ENCODE data around the gene FOXP1.
"Not testable (repeated sequence)": the region's sequence is repeated elsewhere in the genome, so short reads cannot be mapped to it uniquely, and the experiment has no call there.

The FOXP1 gene

DNA sequence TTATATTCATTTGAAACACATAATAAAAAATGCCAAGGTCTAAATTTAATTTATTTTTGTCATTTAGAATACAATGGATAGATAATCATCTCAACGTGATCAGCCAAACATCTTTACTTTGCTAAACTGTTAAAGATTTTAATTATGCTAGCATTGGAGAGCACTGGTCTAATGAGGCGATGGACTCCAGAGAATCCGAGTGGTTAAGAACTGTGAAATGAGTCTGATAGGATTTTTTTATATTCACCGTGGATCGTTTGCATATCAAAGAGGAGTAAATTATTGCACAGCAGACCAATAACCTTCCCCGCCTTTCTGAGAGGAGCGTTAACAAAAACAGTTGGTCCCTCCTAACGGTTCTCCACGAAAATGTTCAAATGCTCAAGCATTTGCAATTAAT lies 540.8 kb downstream of the FOXP1 start:
- no peak for DNase-seq

DNA sequence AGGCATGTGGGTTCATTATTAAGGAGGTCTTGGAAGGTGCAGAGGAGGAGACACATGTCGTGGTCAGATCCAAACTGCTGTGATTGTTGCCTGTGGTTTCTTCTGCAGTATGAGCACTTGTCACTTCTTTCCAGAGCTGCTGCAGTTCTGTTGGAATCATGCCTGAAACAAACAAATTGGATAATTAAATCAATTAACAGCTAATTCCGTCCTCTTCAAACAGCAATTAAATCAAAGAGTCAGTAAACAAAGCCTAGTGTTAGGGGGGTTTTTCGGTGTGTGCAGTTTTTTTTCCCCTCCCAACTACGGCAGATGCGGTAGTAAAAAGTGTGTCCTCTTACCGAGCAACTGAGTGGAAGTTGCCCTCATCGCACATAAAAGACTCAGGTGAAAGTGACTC lies 542.2 kb downstream of the FOXP1 start:
- DNase-seq = no peak

DNA sequence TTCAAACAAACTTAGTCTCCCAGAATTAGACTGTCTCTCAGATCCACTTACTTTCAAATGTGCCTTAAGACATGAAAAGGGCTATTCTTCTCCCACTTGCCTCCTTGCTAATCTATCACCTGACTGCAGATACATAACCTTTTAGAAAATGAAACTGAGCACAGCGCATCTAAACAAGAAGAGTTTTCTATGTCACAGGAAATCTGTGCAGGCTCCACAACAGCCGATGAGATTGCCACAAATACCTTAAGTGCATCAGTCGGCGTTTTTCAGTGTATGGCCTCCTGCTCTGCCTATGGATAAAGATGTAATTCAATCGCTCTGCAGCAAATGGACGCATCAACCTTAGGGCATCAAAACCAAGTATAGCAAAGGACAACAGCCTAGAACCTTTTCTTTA lies 544.2 kb downstream of the FOXP1 start:
- no peak for DNase-seq

DNA sequence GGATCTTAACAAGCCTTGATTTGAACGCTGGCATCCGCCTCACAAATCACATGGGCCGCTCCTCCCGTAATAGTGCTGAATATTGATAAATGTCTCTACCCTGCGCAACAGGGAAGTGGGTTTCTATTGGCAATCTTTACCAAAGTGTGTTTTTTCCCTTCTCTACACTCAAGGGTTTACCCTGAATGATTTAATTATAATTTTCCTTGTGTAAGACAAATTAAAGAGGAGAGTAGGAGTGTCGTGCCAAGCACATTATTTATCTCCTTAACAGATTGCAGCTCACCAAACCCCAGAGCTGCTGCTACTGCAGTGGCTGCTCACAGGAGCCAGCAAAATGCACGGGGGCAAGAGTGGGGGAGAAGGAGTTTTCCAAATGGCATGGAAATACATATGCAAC lies 545.8 kb downstream of the FOXP1 start:
- no peak for DNase-seq

DNA sequence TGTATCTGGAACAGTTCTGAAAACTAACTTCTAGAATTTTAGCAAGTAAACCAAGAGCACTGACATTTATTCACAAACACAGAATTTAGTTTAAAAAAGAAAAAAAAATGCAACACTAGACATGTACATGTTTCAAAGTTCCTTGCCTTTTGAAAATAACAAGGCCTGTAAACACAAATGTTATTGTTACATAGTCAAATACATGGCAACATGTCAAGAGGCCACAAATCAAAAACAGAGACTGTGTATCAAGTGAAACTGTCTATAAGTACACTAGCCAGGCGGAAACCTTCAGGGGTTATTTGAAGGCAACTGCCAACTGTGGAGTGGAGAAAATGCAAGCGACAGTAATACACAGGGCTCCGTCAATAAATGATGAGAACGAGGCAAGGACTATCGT lies 547.6 kb downstream of the FOXP1 start:
- no peak for DNase-seq

DNA sequence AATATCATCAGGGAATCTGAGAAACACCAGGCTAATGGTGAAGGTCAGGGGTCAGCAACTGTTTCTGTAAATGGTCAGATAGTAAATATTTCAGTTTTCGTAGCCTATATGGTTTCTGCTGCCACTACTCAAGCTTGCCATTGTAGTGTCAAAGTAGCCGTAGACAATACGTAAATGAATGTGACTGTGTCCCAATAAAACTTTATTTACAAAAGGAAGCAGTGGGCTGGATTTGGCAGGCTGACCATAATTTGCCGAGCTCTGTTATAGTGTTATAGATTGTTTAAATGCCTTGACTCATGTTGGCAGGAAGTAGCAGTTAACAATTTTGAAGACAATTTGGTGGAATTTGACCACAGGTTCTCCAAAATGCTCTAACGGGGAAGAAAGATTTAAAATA lies 548.2 kb downstream of the FOXP1 start:
- DNase-seq = no peak

DNA sequence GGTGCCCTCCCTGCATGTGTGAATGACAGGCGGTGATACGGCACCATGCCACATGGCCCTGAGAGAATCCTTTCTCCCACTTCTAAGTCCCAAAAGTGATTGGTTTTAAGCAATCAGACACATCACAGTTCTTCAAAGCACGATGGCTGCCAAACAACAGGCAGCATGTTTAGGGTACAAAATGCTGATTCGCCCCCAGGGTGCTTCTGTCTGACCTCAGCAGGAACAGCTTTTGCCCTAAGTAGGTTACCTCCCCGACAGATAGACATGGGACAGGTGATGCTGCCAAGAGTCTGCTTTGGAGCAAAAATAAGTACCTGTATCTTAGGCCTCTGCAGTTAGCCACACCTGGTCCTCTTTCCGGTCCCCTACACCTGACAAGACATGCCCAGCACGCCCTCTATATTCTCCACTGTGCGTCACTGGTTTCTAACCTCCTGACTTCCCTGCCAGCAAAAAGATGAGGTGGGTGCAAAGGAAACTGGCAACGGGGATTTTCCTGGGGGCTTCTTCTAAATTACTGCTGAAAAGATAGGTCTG lies 549.8 kb downstream of the FOXP1 start:
- DNase-seq = no peak

DNA sequence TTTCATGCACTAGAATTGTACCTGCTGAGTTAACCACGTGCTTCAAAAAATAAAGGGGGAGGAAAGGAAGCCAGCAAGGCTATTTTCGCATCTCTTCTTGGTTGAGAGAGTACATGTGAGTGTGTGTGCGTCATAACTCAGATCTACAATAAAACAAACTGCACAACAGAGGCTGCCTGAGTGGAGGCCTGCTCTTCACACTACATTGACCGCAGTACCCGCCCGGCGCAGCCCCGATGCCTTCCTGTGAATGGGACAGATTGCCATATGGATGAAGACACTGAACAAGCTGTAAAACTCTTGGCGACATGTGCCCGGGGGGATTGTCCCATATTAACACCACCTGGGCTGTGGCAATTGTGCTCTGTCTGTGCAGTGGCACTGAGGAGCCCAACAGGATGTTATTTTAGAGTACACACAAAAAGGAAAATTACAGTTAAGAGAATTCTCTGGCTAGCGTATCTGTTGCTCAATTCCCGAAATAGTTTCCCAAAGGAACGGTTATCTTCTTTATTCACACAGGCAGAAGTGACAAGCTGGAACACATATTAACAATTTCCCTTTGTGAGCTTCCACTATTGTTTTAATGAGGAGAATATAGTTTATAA lies 551.5 kb downstream of the FOXP1 start:
- no peak for DNase-seq

DNA sequence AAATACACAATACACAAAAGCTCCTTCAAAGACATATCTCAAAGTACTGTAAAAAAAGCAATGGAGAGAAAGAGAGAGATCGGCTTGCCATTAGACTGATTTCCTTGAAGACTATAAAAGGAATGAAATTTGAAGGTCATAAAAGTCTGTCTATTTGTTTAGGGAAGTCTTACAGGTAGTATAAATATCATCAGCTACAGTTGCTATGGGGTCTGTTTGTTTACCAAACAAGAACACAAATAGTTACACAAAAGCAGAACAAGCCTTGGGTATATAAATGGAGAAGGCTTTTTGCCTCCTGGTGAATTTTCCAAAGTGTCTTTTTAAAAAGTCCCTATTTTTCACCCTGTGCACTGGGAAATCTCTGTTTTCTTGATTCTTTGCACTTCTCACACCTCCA lies 552.3 kb downstream of the FOXP1 start:
- DNase-seq = no peak

DNA sequence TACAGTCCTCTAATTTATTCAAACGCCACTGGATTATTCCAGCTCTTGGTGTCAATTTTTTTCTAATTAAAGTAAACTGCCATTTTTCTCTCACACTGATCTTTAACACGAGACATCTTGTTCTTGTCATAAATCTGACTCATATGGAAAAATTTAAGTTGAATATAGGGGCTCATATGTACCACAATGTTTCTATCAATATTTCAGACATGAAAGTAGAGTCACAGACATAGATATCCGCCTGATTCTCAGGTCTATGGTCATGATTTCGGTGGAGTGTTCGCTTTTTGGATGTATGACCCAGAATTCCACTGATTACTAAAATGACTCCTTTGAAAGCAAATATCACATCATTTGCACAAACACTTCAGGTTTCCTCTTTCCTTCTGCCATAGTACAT lies 552.8 kb downstream of the FOXP1 start:
- no peak for DNase-seq

DNA sequence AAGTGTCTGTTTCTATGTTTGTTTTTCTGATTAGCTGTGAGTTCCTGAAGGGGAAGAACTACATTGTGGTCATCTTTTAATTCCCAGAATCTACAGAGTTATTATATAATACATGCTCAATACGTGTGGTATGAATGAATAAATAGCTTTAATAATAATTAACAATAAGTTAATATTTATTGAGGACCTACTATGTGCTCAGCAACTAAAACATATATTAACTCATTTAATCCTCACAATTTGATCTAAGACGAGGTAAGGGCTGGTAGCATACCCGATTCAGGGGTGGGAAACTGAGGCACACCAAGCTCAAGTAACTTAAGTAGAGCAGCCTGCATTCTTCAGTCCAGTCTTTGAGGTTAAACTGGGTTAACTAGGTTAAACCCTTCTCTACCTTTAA lies 553.8 kb downstream of the FOXP1 start:
- no peak for DNase-seq

DNA sequence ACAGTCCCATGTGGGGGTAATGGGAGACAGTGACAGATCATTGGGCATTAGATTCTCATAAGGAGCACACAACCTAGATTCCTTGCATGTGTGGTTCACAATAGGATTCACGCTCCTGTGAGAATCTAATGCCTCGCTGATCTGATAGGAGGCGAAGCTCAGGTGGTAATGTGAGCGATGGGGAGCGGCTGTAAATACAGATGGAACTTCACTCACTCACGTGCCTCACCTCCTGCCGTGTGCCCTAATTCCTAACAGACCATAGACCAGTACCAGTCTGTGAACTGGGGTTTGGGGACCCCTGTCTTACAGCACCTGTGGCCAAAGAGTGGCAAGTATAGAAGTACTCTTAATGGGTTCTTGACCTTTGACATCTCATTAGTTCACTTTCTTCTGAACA lies 554.7 kb downstream of the FOXP1 start:
- no peak for DNase-seq

DNA sequence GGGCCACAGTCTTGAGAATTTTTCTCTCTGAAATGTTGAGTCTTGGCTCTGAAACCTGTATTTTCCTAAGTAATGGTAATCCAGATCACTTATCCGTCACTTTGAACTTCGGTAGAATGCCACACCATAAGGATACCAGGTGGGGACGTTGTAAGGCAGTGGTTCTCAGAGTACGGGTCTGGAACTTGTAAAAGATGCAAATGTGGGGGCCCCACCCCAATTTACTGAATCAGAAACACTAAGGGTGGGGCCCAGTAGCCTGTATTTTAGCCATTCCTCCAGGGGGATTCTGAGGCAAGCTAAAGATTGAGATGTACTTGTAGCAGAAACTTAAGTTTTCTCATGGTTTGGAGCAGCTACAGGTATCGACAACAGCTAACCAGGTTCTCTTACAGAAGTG lies 555.3 kb downstream of the FOXP1 start:
- DNase-seq = no peak

DNA sequence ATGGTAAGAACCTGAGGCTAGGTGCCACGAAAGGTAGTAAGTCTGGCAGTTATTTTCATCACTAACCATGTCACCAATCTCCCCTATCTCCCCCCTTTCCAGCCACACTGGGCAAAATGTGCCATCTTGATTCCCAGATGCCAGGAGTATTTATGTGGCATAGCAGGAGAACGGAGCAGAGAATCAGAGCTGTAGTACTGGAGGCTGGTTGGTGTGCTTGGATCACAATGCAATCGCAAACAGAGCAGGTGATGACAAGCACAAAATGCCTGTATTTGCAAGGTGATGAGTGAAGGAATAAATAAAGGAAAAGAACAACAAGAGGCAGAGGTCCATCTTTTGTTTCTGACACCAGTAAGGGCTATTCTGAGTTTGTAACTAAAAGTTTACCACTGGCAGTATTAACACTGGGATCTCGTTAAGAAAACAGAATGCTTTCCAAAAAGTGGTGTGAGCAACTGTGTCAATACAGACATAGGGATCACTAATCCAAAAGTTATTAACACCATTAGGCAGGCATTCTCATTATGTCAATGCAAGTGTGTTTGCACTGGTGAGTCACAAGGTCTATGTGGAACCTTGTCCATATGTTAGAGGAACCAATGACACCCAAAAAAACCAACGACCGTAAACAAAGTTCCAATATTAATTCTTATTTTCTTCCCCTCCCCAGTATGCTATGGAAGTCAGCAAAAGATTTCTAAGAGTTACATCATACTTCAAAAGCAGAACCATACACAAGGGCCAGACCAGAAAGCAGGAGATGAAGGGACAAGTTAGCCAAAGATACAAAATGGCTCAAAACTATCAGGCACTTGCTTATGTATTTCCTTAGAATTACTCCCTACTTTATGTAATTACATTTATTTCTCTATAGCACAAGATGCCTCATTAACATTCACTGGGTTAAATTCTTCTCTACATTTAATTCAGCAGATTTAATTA lies 556.6 kb downstream of the FOXP1 start:
- no peak for DNase-seq

DNA sequence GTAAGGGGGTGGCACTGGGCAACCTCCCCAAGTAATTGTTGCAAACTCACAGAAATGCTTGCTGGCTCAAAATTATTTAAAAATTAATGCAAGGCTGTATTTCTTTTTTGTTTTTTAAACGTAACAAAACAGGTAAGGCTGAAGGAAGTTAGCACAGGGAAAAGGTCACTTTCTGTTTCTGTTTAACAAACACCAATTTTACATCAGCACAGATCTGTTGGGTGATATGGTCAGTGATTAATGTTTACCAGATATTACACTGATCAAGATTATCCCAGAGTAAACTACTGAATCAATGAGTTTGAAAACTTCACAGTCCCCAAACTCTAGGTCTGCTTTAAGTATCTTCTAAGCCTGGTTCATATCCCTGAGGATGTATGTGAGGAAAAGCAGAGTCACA lies 558.0 kb downstream of the FOXP1 start:
- DNase-seq = no peak

DNA sequence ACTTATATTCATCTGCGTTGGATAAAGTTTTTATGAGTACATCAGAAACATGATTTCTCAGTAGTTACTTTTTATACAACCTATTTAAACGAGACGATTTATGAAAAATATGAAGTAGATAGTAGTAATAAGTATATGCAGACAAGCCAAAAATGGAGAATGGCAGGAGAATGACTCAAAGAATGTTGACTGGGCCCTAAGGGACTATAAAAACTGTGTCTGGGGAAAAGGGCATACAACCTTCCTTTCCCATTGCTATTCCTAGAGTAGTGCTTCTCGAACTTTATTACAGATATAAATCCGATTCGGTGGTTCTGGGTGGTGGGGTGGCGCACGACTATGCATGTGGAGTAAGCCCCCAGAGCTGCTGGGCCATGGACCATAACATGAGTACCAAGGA lies 558.5 kb downstream of the FOXP1 start:
- DNase-seq = no peak

DNA sequence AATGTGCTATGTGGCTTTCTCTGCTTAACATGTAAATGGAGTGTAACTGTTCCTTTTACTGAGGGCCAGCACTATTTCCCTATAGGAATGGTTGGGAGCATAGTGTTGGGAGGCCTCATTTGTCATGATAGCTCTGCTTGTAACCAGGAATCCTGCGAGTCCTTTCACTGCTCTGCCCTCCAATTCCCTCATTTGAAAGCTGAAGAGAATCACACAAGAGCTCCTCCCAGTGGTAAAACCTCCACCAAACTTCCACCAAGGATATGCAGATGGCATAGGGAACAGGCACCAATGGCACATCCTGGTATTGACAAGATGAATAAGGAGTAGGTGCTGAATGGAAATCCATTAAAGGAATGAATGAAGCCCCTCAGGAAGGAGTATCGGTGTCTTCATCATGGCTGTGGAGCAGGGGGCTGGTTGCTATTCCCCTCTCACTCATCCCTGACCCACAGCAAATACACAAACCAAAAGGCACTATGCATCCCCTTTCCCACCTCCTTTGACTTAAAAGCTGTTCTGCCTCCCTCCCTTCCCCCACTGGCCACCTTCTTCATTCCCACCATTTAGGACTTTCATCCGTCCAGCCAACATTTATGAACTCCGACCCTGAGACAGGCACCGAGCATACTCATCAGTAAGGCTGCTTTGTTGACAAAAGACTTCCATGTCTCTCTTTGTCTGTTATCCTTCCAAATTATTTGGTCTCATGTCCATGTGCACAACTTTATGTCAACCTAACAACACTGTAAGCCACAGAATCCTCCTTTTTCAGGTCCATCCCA lies 560.8 kb downstream of the FOXP1 start:
- no peak for DNase-seq

DNA sequence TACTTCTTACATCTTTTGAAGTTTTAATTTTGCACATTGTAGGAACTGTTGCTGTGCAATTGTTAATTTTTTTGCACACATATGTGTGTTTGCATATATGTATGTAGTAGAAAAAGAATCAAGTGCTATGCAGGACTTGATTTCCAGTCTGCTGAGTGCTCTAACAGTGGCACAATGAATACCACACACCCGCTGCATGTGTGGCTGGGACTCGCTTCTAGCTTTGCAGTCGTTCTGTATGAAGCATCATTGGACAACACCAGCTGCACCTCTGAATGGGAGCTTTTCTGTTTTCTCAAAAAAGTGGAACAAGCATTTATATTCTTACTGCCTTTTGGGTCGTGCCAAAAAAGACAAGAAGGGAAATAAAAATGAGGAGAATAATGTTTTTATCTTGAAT lies 564.7 kb downstream of the FOXP1 start:
- DNase-seq = no peak

DNA sequence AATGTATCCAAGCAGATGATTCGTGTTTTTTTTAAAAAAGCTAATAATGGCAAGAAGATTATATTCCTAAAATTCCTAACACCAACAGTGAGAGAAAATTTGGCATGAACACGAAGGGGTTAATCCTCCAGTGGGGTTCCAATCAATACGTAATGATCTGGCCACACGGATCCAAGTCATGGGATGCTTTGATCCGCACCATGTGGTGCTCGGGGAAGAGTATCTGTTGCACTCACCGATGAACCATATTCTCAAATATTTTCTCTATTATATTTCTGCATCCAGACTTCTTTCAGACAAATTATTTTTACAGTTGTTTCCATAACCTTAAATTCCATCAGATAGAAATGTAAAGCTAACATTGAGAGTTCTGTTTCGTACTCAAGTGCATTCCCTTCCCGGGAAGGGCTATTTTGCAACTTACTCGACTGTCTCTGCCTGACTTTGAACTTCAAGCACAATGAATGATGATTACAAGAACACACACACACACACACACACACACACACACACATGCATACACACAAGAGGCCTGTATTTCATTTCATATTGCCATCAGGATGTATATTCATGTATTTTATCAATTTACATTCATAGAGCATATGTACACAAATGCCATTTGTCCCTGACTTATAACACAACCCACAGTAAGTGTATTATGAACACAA lies 567.2 kb downstream of the FOXP1 start:
- no peak for DNase-seq

DNA sequence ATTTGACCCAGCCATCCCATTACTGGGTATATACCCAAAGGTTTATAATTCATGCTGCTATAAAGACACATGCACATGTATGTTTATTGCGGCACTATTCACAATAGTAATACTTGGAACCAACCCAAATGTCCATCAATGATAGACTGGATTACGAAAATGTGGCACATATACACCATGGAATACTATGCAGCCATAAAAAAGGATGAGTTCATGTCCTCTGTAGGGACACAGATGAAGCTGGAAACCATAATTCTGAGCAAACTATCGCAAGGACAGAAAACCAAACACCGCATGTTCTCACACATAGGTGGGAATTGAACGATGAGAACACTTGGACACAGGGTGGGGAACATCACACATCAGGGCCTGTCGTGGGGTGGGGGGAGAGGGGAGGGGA lies 568.9 kb downstream of the FOXP1 start:
- not testable (repeated sequence) for DNase-seq

DNA sequence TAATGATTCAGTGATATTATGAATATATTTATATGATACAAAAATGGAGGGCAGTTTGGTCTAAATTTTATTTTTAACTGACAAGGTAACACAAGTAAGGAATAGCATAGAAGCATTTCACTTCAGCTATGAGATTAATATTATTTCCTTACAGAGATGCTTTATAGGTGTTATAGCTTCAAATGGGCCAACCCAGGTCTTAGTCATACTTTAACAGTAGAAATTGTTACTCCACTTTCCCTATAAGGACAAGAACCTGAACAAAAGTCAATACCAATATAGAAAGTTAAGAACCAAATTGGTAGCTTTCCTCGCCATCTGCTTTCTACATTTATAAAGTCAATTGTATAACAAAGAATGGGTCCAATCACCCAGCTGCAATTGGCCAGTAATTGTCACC lies 570.6 kb downstream of the FOXP1 start:
- no peak for DNase-seq

DNA sequence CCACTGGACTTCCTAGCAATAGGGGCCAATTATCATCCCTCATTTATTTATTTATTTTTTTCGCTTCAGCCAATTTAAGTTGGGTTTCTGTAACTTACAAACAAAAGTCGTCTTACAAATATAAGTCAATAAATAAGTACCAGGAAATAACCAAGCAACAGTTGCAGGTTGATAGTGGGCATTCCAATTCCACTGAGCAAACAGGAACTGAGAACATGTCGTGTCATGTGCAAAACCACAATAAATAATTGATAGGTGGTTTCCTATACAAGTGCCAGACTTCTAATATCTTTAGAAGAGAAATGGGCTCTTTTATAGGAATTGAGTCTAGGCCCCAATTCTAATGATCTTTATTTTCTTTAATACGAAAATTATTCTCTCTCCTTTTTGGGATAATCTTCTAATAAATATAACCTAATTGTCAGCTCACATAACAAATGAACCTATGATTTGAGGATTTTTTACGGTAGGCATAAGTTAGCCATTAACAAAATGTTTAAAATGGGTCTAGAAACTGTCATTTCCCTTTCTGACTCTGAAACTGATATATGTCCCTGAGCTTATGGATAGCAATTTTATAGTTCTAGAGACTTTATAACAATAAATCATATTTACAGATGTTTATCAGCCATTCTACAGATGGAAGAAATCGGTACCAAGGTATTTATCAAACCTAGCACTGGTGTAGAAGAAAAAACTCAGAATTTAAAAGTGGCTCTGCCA lies 571.8 kb downstream of the FOXP1 start:
- DNase-seq = peak; percentile 30
